ENCODE measurements around the gene ANKRD30B. TPM values are rescaled to one million over a fixed set of nuclear protein-coding genes. Genes with fewer than 3 reads are reported as not detected.
"Not testable (repeated sequence)": the region's sequence is repeated elsewhere in the genome, so short reads cannot be mapped to it uniquely, and the experiment has no call there.

ANKRD30B gene
- total RNA-seq, 1 donor from 2014 or later, result 0.08 TPM

GRCh38 chr18:14781671-14782070, 33.7 kb downstream of the ANKRD30B start:
- H3K36me3 ChIP-seq (ENCODE audit: control insufficient read depth, insufficient read depth, low read length), result no peaks in the 10 kb centered on the region
- no peak for TF ChIP-seq CTCF (IDR thresholded peaks at IDR 0.05; ENCODE audit: insufficient read depth, low read length, poor library complexity, severe bottlenecking)
- DNase-seq (ENCODE audit: low read depth), result no peak
- no peaks in the 10 kb centered on the region for H3K27me3 ChIP-seq (ENCODE audit: control insufficient read depth, insufficient read depth, low read length)
- no peak overlapping the region for H3K4me3 ChIP-seq (ENCODE audit: low read depth, low read length)

GRCh38 chr18:14784133-14784532, 36.2 kb downstream of the ANKRD30B start:
- no peak overlapping the region for H3K4me3 ChIP-seq (ENCODE audit: low read depth, low read length)
- no peak for TF ChIP-seq CTCF (IDR thresholded peaks at IDR 0.05; ENCODE audit: insufficient read depth, low read length, poor library complexity, severe bottlenecking)
- no peak for DNase-seq (ENCODE audit: low read depth)
- no peaks in the 10 kb centered on the region for H3K27me3 ChIP-seq (ENCODE audit: control insufficient read depth, insufficient read depth, low read length)
- H3K36me3 ChIP-seq (ENCODE audit: control insufficient read depth, insufficient read depth, low read length), result no peaks in the 10 kb centered on the region

DNA sequence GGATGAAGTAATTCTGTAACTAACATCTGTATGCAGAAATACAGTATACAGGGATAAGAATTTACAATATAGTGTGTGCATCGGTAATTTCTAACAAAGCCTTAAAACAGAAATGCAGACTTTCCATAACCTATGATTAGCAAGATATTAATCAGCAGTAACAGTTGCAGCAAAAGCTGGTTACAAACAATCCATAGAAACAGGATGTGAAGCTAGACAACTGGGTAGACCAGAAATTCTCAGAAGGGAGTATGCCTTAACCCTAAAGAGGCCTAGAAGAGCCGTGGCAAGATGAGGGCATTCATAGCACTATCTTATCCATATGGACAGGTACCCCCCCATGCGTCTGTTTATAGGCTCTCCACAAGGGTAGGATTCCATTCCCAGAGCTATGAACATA, 48.9 kb downstream of the ANKRD30B start:
- not testable (repeated sequence) for H3K36me3 ChIP-seq (ENCODE audit: control insufficient read depth, insufficient read depth, low read length); DNase-seq (ENCODE audit: low read depth); H3K4me3 ChIP-seq (ENCODE audit: low read depth, low read length); H3K27me3 ChIP-seq (ENCODE audit: control insufficient read depth, insufficient read depth, low read length)

- not testable (repeated sequence) for H3K4me3 ChIP-seq (ENCODE audit: low read depth, low read length); DNase-seq (ENCODE audit: low read depth); H3K36me3 ChIP-seq (ENCODE audit: control insufficient read depth, insufficient read depth, low read length); H3K27me3 ChIP-seq (ENCODE audit: control insufficient read depth, insufficient read depth, low read length)
Measured at GRCh38 chr18:14797969-14798764, 50.2 kb downstream of the ANKRD30B start.

GRCh38 chr18:14811081-14811480, 63.1 kb downstream of the ANKRD30B start:
- H3K36me3 ChIP-seq (ENCODE audit: control insufficient read depth, insufficient read depth, low read length); H3K27me3 ChIP-seq (ENCODE audit: control insufficient read depth, insufficient read depth, low read length); H3K4me3 ChIP-seq (ENCODE audit: low read depth, low read length); DNase-seq (ENCODE audit: low read depth): not testable (repeated sequence)

DNA sequence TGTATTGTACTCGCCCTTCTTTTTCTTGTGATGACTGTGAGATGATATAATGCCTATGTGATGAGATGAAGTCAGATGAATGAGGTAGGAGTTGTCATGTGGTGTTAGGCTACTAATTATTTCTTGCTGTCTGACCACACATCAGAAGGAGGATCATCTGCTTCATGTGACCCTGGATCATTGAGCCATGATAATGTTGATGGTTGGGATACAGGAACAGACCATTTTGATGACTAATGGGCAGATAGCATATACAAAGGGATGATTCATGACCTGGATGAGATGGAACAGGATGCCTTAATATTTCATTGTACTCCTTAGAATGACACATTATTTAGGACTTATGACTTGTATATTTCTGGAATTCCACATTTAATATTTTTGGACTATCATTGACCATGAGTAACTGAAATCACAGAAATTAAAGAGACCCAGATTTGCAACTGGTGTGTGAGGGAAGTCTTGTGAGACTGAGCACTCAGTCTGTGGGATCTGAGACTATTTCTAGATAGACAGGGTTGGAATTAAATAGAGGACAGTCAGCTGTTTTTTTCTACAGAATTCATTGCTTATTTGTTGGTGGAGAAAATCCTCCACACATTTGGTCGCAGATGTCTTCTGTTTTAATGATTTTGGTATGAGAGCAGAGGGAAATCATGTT, 79.1 kb downstream of the ANKRD30B start:
- not testable (repeated sequence) for H3K4me3 ChIP-seq (ENCODE audit: low read depth, low read length); H3K36me3 ChIP-seq (ENCODE audit: control insufficient read depth, insufficient read depth, low read length); H3K27me3 ChIP-seq (ENCODE audit: control insufficient read depth, insufficient read depth, low read length); DNase-seq (ENCODE audit: low read depth)

DNA sequence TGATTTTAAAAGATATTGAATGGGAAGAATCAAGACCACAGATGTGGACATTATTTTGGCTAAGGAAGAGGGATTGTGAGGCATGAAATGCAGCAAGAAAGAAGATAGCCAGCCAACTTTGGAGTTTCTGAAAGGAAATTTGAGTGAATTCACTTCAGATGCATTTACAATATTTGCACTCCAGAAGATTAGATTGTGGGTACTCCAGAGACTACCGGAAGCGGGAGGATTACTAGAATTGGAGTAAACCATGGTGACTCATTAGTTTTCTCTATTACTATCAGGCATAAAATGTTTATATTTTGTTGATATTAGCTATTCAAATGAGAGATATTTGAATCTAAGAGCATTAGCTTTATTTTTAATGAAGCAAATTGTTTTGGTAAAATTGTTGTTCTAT, 93.6 kb downstream of the ANKRD30B start:
- not testable (repeated sequence) for H3K36me3 ChIP-seq (ENCODE audit: control insufficient read depth, insufficient read depth, low read length); DNase-seq (ENCODE audit: low read depth); H3K4me3 ChIP-seq (ENCODE audit: low read depth, low read length); H3K27me3 ChIP-seq (ENCODE audit: control insufficient read depth, insufficient read depth, low read length)

- H3K4me3 ChIP-seq (ENCODE audit: low read depth, low read length); H3K36me3 ChIP-seq (ENCODE audit: control insufficient read depth, insufficient read depth, low read length); H3K27me3 ChIP-seq (ENCODE audit: control insufficient read depth, insufficient read depth, low read length); DNase-seq (ENCODE audit: low read depth): not testable (repeated sequence)
Measured at GRCh38 chr18:14851533-14851932, 103.6 kb downstream of the ANKRD30B start.

- H3K36me3 ChIP-seq (ENCODE audit: control insufficient read depth, insufficient read depth, low read length); DNase-seq (ENCODE audit: low read depth): not testable (repeated sequence)
Measured at GRCh38 chr18:14855634-14856033, 107.7 kb downstream of the ANKRD30B start.

DNA sequence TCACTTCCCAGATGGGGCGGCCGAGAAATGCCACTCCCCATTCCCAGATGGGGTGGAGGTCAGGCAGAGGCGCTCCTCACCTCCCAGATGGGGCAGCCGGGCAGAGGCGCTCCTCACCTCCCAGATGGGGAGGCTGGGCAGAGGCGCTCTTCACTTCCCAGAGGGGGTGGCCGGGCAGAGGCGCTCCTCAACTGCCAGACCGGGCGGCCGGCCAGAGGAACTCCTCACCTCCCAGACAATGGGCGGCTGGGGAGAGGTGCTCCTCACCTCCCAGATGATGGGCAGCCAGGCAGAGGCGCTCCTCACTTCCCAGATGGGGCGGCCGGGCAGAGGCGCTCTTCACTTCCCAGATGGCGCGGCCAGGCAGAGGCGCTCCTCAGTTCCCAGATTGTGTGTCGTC, 108.3 kb downstream of the ANKRD30B start:
- H3K36me3 ChIP-seq (ENCODE audit: control insufficient read depth, insufficient read depth, low read length); H3K4me3 ChIP-seq (ENCODE audit: low read depth, low read length); DNase-seq (ENCODE audit: low read depth); H3K27me3 ChIP-seq (ENCODE audit: control insufficient read depth, insufficient read depth, low read length): not testable (repeated sequence)

More at GRCh38 chr18:14855634-14856033, 107.7 kb downstream of the ANKRD30B start:
- H3K27me3 ChIP-seq (ENCODE audit: control insufficient read depth, insufficient read depth, low read length); H3K4me3 ChIP-seq (ENCODE audit: low read depth, low read length): not testable (repeated sequence)

- not testable (repeated sequence) for H3K27me3 ChIP-seq (ENCODE audit: control insufficient read depth, insufficient read depth, low read length); DNase-seq (ENCODE audit: low read depth); H3K4me3 ChIP-seq (ENCODE audit: low read depth, low read length); H3K36me3 ChIP-seq (ENCODE audit: control insufficient read depth, insufficient read depth, low read length)
Measured at GRCh38 chr18:14858514-14858913, 110.5 kb downstream of the ANKRD30B start.

- H3K36me3 ChIP-seq (ENCODE audit: control insufficient read depth, insufficient read depth, low read length); DNase-seq (ENCODE audit: low read depth); H3K4me3 ChIP-seq (ENCODE audit: low read depth, low read length); H3K27me3 ChIP-seq (ENCODE audit: control insufficient read depth, insufficient read depth, low read length): not testable (repeated sequence)
Measured at GRCh38 chr18:14859995-14860394, 112.0 kb downstream of the ANKRD30B start.

DNA sequence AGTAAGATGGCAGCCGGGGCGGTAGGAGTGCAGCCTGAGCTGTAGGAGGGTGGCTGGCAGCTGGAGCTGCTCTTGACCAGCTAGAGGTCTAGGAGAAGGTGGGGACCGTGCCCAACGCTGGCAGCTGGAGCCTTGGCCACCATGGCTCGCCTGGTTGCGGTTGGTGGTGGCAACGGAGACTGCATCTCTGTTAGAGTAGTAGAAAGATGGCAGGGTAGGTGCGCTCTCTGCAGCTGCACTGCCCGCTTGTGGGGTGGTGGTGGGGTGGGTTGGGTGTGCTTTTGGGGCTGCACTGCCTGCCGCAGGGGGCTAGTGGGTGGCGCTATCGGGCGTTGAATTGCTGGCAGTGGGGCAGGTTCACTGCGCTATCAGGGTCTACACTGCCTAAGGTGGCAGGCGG, 118.5 kb downstream of the ANKRD30B start:
- not testable (repeated sequence) for H3K4me3 ChIP-seq (ENCODE audit: low read depth, low read length); DNase-seq (ENCODE audit: low read depth); H3K36me3 ChIP-seq (ENCODE audit: control insufficient read depth, insufficient read depth, low read length); H3K27me3 ChIP-seq (ENCODE audit: control insufficient read depth, insufficient read depth, low read length)

All from kidney epithelial cell (primary cell).